Measurements from ENCODE around the gene PIGP.

DNA sequence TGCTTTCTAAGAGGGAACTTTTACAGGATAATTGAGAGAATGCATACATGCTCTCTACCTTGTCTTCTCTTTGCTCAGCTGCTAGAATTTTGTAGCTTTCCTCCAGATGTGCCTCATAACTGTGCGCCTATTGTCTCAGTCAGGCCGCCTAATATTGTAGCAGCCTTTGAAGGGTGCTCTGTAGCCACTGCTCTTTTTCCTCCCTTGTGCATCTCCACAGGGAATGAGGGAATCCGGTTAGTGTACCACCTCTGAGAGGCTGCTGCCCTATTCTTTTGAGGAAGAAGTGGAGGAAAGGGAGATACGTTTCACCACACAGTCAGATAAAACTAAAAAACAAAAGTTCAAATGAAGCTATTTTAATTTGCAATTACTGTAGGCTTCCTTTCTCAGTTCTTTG, 22.9 kb upstream of the PIGP start:
- TF ChIP-seq, protein P1, sequence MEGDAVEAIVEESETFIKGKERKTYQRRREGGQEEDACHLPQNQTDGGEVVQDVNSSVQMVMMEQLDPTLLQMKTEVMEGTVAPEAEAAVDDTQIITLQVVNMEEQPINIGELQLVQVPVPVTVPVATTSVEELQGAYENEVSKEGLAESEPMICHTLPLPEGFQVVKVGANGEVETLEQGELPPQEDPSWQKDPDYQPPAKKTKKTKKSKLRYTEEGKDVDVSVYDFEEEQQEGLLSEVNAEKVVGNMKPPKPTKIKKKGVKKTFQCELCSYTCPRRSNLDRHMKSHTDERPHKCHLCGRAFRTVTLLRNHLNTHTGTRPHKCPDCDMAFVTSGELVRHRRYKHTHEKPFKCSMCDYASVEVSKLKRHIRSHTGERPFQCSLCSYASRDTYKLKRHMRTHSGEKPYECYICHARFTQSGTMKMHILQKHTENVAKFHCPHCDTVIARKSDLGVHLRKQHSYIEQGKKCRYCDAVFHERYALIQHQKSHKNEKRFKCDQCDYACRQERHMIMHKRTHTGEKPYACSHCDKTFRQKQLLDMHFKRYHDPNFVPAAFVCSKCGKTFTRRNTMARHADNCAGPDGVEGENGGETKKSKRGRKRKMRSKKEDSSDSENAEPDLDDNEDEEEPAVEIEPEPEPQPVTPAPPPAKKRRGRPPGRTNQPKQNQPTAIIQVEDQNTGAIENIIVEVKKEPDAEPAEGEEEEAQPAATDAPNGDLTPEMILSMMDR (IDR thresholded peaks at IDR 0.05) = no peak
- no peak for TF ChIP-seq POLR2A (IDR thresholded peaks at IDR 0.05)
